Panc1 (cell line): ENCODE results near the gene MPPE1.

ENCODE experiments used
- CTCF ChIP-seq: fragments of 450-650 bp; IDR thresholded peaks from 2 replicates; pipeline ENCODE4 v1.5.1; 2017; ENCODE audit warnings: mild to moderate bottlenecking
- POLR2AphosphoS5 ChIP-seq: IDR thresholded peaks from 2 replicates; pipeline ENCODE4 v1.6.1; 2012; ENCODE audit warnings: mild to moderate bottlenecking, low read depth, low read length, moderate library complexity
- REST ChIP-seq, 2 experiments: IDR thresholded peaks; 2 replicates each; pipeline ENCODE4 v1.6.1; 2011 to 2012; ENCODE audit warnings: low read depth in 2 of 2, control low read depth in 1 of 2, low read length in 1 of 2, mild to moderate bottlenecking in 1 of 2, moderate library complexity in 1 of 2; ENCODE audit not compliant: insufficient read depth in 1 of 2
- SIN3A ChIP-seq: IDR thresholded peaks from 2 replicates; pipeline ENCODE4 v1.6.1; 2012; ENCODE audit warnings: low read depth, mild to moderate bottlenecking, low read length, moderate library complexity, borderline replicate concordance; ENCODE audit not compliant: insufficient read depth

- TF ChIP-seq CTCF (no peak), POLR2AphosphoS5 (no peak), REST (IDR thresholded peaks at IDR 0.05; ENCODE audit: insufficient read depth in 1 of 2, low read depth in 2 of 2, low read length in 1 of 2) (no peak), SIN3A (no peak)
Observed at GRCh38 chr18:11851806-11852337, 56.2 kb downstream of the MPPE1 start.
